Stimulated activated CD4-positive, alpha-beta T cell treated with anti-CD3 and anti-CD28 coated beads, Interleukin-4, amount 100 ng/mL, for 48 hours (primary cell): Measurements from ENCODE around the gene PRX.
"Not testable (repeated sequence)": the region's sequence is repeated elsewhere in the genome, so short reads cannot be mapped to it uniquely, and the experiment has no call there.

Experiments used
- DNase-seq, 2 donors: peaks; one replicate each; pipeline ENCODE4 v3.0.0-alpha.2; 2020; ENCODE audit warnings: low read depth in 2 of 2

The PRX gene

DNA sequence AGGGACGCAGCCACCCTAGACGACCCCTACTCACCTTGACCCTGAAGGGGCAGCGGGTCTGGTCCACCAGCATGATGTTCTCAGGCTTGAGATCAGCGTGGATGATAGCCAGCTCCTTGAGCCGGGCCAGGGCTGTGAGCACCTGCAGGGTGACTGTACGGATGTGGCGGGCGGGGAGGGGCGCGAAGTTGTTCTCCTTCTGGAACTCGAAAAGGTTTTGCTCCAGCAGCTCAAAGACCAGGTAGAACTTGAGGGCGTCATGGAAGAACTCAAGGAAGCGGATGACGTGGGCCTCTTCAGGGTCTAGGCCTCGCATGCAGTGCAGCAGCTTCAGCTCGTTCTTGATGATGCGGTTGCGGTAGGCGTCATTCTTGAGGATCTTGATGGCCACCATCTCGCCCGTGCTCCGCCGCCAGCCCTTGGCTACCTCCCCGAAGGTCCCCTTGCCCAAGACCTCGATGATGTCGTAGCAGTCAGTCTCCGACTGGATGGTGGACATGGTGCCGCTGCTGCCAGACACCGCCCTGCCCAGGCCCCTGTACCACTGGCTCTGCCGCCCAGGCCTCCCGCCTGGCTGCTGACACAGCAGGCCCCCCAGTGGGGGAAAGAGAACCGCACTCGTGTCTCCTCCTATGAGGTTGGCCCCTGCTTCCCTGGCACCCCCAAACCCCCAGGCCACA is 23.6 kb downstream of the PRX start:
- no peak for DNase-seq

DNA sequence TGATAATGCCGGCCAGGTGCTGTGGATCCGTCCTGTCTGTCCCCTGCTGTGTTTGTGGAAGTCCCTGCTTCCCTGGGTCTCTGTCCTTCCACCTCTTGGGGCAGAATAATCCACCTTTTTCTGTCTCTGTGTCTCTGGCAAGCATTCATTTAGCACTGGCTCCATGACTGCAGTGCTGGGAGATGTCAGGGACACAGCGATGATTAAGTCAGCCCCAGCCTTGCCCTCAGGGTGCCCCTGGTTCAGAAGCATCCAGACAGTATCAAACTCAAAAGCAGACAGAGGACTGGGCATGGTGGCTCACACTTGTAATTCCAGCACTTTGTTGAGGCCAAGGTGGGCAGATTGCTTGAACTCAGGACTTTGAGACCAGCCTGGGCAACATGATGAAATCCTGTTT is 24.7 kb downstream of the PRX start:
- DNase-seq = no peak

- no peak for DNase-seq
These were observed 26.0 kb downstream of the PRX start for GRCh38 chr19:40387155-40387554.

GRCh38 chr19:40383668-40384248 is 29.4 kb downstream of the PRX start:
- no peak for DNase-seq

DNA sequence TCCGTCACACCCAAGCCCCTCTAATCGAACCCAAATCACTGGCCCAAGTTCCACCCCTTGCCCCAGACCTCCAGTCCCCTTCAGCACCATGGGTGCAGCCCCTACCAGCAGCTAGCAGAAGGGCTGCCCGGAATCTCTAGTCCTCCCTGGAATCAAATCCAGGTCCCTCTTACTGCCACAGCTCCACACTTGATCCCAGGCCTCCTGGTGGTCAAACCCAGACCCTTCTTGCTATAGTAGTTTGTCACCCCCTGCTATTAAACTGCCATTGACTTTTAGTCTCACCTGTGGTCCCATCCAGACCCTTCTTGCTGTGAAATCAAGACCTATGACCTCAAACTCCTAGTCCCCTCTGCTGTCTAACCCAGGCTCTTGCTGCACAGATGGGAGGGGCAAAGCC is 31.9 kb downstream of the PRX start:
- DNase-seq = no peak

DNA sequence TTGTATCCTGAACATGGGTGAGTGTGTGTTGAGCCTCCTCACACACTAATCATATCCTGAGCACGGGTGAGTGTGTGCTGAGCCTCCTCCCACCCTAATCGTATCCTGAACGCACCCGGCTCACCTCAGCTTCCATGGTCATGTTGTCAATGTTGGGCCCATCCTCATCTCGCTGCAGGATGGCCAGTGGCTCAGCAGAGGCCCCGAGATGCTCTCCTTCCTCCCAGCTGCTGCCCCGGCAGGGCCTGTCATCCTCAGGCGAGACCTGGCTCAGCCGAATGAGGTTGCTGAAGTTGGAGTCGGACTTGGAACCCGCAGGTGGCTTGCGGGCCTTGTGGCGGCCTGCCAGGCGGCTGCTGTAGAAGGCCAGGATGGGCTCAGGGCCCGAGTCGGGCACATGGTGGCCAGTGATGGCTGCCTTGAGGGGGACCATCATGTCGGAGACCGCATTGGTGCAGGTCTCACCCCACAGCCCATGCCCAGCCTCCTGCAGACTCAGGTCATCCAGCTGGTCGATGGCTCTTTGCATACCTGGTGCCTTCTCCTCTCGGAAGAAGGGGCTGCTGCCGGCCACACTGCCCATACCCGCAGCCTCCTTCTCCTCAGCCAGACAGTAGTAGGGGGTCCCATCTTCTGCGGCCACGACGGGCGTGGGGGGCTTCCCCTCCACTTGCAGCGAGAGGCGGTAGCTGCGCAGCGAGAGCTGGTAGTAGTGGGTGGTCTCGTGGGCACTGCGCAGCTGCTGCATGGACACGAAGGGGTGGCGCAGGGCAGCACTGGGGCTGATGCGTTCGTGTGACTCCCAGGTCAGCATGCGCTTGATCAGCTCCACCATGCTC is 32.8 kb downstream of the PRX start:
- DNase-seq = no peak

- DNase-seq = no peak
These were observed 33.6 kb downstream of the PRX start for GRCh38 chr19:40379446-40380198.

DNA sequence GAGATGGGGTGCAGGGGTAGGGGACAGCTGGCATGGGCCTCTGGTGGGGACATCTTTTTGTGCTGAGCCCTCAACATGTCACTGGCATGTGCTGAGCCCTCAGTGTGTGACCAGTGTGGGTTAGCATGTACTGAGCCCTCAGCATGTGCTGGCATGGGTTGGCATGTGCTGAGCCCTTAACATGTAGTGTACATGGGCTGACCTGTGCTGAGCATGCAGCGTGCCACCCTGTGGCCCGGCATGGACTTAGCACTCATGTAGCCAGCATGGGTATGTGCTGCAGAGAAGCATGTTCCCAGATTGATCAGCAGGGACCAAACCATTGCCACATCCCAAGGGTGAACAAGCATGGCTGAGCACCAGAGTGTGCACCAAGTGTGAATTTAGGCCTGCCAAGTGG is 34.7 kb downstream of the PRX start:
- no peak for DNase-seq

DNA sequence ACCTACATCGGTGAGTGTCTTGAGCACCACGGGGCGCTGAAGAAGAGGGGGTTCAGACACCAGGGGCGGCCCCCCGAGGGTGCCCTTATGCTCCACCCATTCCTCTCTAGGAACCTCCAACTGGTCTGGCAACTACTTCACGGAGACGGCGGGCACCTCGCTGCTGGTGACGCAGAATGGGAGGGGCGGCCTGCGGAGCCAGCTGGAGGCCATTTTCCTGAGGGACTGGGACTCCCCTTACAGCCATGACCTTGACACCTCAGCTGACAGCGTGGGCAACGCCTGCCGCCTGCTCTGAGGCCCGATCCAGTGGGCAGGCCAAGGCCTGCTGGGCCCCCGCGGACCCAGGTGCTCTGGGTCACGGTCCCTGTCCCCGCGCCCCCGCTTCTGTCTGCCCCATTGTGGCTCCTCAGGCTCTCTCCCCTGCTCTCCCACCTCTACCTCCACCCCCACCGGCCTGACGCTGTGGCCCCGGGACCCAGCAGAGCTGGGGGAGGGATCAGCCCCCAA is 35.2 kb downstream of the PRX start:
- no peak for DNase-seq

- no peak for DNase-seq
These were observed 36.8 kb downstream of the PRX start for GRCh38 chr19:40376286-40376862.

DNA sequence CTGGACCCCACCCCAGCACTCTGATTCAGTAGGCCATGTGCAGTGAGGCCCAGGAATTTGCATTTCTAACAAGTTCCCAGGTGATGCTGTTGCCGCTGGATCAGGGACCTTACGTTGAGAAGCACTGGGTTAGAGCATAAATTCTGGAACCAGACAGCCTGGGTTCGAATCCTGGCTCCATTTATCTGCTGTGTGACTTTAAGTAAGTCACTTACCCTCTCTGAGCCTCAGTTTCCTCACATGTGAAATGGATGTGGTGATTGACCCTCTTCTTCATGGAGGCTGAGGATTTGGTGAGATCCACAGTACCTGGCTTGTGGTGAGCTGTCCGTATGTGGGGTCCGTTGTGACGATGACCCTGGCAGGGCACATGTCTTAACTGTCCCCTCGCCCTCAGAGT is 39.1 kb downstream of the PRX start:
- DNase-seq = no peak

DNA sequence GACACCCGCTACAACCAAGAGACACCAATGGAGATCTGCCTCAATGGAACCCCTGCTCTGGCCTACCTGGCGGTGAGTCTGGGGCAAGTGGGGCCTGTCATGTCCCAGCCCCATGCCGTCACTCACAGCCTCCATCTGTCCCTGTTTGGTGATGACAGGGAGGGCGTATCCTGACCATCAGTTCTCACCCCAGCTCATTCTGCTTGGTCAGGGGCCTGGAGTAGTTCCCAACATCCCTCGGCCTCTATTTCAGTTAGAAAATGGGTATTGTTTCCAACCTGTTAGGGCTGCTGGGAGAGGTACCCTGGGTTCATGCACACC is 41.4 kb downstream of the PRX start:
- DNase-seq = no peak

GRCh38 chr19:40370997-40371801 is 42.0 kb downstream of the PRX start:
- DNase-seq = no peak

GRCh38 chr19:40370253-40370652 is 42.9 kb downstream of the PRX start:
- not testable (repeated sequence) for DNase-seq

DNA sequence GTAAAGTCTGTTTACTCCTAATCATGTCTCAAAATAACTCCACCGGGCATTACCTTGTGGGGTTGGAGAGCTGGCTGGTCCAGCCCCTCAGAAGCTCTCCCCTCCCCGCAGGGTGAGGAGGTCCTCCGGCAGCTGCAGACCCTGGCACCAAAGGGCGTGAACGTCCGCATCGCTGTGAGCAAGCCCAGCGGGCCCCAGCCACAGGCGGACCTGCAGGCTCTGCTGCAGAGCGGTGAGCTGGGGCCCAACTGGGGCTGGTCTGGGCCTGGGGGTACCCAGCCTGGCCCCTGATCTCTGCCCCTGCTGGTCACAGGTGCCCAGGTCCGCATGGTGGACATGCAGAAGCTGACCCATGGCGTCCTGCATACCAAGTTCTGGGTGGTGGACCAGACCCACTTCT is 43.4 kb downstream of the PRX start:
- DNase-seq = no peak

- DNase-seq = no peak
These were observed 45.4 kb downstream of the PRX start for GRCh38 chr19:40367577-40368434.

GRCh38 chr19:40366697-40367561 is 46.2 kb downstream of the PRX start:
- DNase-seq = no peak

- peak; percentile 44 to 63 for DNase-seq
These were observed 47.4 kb downstream of the PRX start for GRCh38 chr19:40365613-40366401.
